Subcutaneous abdominal adipose tissue (tissue), 5 donors: Measurements from ENCODE around the gene DEFB131A.
"Not testable (repeated sequence)": the region's sequence is repeated elsewhere in the genome, so short reads cannot be mapped to it uniquely, and the experiment has no call there.

ENCODE experiments used
- H3K27ac ChIP-seq: one replicate; pipeline ENCODE4 v1.7.0; 2013; ENCODE audit warnings: low read depth, mild to moderate bottlenecking, inconsistent platforms, low read length, moderate library complexity
- H3K27me3 ChIP-seq, 5 donors: one replicate each; pipeline ENCODE4 v1.7.0; 2013; ENCODE audit warnings: low read length in 5 of 5, inconsistent platforms in 1 of 5; ENCODE audit not compliant: control insufficient read depth in 5 of 5, insufficient read depth in 4 of 5
- H3K36me3 ChIP-seq, 5 donors: one replicate each; pipeline ENCODE4 v1.7.0; 2013; ENCODE audit warnings: low read length in 5 of 5; ENCODE audit not compliant: control insufficient read depth in 5 of 5, insufficient read depth in 5 of 5
- H3K4me1 ChIP-seq, 5 donors: one replicate each; pipeline ENCODE4 v1.7.0; 2013; ENCODE audit warnings: low read length in 5 of 5, mild to moderate bottlenecking in 3 of 5, moderate library complexity in 1 of 5; ENCODE audit not compliant: control insufficient read depth in 5 of 5, insufficient read depth in 5 of 5
- H3K4me3 ChIP-seq, 5 donors: one replicate each; pipeline ENCODE4 v1.7.0; 2013; ENCODE audit warnings: low read length in 5 of 5, low read depth in 1 of 5
- H3K9ac ChIP-seq, 5 donors: one replicate each; pipeline ENCODE4 v1.7.0; 2013; ENCODE audit warnings: low read length in 5 of 5, mild to moderate bottlenecking in 4 of 5, moderate library complexity in 3 of 5
- H3K9me3 ChIP-seq, 5 donors: one replicate each; pipeline ENCODE4 v1.7.0; 2013; ENCODE audit warnings: low read length in 5 of 5; ENCODE audit not compliant: control insufficient read depth in 5 of 5
- donor health status: healthy.
- donor health status: healthy.
- donor health status: healthy.
- donor health status: healthy.
- donor health status: healthy.

DEFB131A gene

GRCh38 chr4:9444114-9444513, at the start of gene DEFB131A:
Gene DEFB131A, plus strand, starts transcription at chr4:9444414. Its CDS starts 120 bp downstream, at chr4:9444534.
- H3K4me3 ChIP-seq, H3K27me3 ChIP-seq, H3K9ac ChIP-seq, H3K9me3 ChIP-seq, H3K27ac ChIP-seq, H3K4me1 ChIP-seq, H3K36me3 ChIP-seq: not testable (repeated sequence)

GRCh38 chr4:9405774-9406173, 38.4 kb upstream of the DEFB131A start:
- not testable (repeated sequence) for H3K4me3 ChIP-seq, H3K9me3 ChIP-seq, H3K4me1 ChIP-seq, H3K9ac ChIP-seq, H3K36me3 ChIP-seq, H3K27me3 ChIP-seq, H3K27ac ChIP-seq

- H3K4me1 ChIP-seq, H3K9me3 ChIP-seq, H3K27me3 ChIP-seq, H3K9ac ChIP-seq, H3K4me3 ChIP-seq, H3K27ac ChIP-seq, H3K36me3 ChIP-seq: not testable (repeated sequence)
Observed at GRCh38 chr4:9406491-9406890, 37.7 kb upstream of the DEFB131A start.

- Histone ChIP-seq H3K36me3 (no peaks in the 10 kb centered on the region), H3K4me3 (no peak overlapping the region), H3K9me3 (peaks cover 0 to 5% (median 0%) of the 10 kb centered on the region in 5 donors), H3K27ac (no peak overlapping the region), H3K9ac (no peak overlapping the region), H3K27me3 (no peaks in the 10 kb centered on the region), H3K4me1 (no peaks in the 10 kb centered on the region)
Observed at GRCh38 chr4:9409793-9410192, 34.4 kb upstream of the DEFB131A start.

- not testable (repeated sequence) for H3K27me3 ChIP-seq, H3K36me3 ChIP-seq, H3K4me3 ChIP-seq, H3K9ac ChIP-seq, H3K4me1 ChIP-seq, H3K27ac ChIP-seq, H3K9me3 ChIP-seq
Observed at GRCh38 chr4:9421884-9422455, 22.2 kb upstream of the DEFB131A start.

- not testable (repeated sequence) for H3K9me3 ChIP-seq, H3K9ac ChIP-seq, H3K4me3 ChIP-seq, H3K36me3 ChIP-seq, H3K27ac ChIP-seq, H3K27me3 ChIP-seq, H3K4me1 ChIP-seq
Observed at GRCh38 chr4:9425916-9426315, 18.3 kb upstream of the DEFB131A start.

- H3K36me3 ChIP-seq, H3K9me3 ChIP-seq, H3K27ac ChIP-seq, H3K4me1 ChIP-seq, H3K4me3 ChIP-seq, H3K27me3 ChIP-seq, H3K9ac ChIP-seq: not testable (repeated sequence)
Observed at GRCh38 chr4:9430061-9430460, 14.2 kb upstream of the DEFB131A start.

GRCh38 chr4:9433320-9433719, 10.9 kb upstream of the DEFB131A start:
- not testable (repeated sequence) for H3K4me1 ChIP-seq, H3K27me3 ChIP-seq, H3K9me3 ChIP-seq, H3K9ac ChIP-seq, H3K36me3 ChIP-seq, H3K27ac ChIP-seq, H3K4me3 ChIP-seq

GRCh38 chr4:9436728-9437127, 7.5 kb upstream of the DEFB131A start:
- not testable (repeated sequence) for H3K4me1 ChIP-seq, H3K9ac ChIP-seq, H3K27ac ChIP-seq, H3K27me3 ChIP-seq, H3K4me3 ChIP-seq, H3K36me3 ChIP-seq, H3K9me3 ChIP-seq

GRCh38 chr4:9442355-9442754, 1.9 kb upstream of the DEFB131A start:
- not testable (repeated sequence) for H3K27ac ChIP-seq, H3K4me1 ChIP-seq, H3K4me3 ChIP-seq, H3K36me3 ChIP-seq, H3K9ac ChIP-seq, H3K27me3 ChIP-seq, H3K9me3 ChIP-seq

GRCh38 chr4:9444681-9445080, 467 bp downstream of the DEFB131A start:
- H3K9me3 ChIP-seq, H3K4me3 ChIP-seq, H3K27me3 ChIP-seq, H3K36me3 ChIP-seq, H3K4me1 ChIP-seq, H3K9ac ChIP-seq, H3K27ac ChIP-seq: not testable (repeated sequence)
